NOMO-1 treated with DMSO at 0.1 percent for 48 hours (cell line): ENCODE measurements around the gene GAL3ST2.
"Not testable (repeated sequence)": the region's sequence is repeated elsewhere in the genome, so short reads cannot be mapped to it uniquely, and the experiment has no call there.

Experiments used
- DNase-seq: peaks from one replicate; lab custom pipeline; 2025; ENCODE audit not compliant: unreplicated experiment; lab: John Stamatoyannopoulos, UW

The GAL3ST2 gene

DNA sequence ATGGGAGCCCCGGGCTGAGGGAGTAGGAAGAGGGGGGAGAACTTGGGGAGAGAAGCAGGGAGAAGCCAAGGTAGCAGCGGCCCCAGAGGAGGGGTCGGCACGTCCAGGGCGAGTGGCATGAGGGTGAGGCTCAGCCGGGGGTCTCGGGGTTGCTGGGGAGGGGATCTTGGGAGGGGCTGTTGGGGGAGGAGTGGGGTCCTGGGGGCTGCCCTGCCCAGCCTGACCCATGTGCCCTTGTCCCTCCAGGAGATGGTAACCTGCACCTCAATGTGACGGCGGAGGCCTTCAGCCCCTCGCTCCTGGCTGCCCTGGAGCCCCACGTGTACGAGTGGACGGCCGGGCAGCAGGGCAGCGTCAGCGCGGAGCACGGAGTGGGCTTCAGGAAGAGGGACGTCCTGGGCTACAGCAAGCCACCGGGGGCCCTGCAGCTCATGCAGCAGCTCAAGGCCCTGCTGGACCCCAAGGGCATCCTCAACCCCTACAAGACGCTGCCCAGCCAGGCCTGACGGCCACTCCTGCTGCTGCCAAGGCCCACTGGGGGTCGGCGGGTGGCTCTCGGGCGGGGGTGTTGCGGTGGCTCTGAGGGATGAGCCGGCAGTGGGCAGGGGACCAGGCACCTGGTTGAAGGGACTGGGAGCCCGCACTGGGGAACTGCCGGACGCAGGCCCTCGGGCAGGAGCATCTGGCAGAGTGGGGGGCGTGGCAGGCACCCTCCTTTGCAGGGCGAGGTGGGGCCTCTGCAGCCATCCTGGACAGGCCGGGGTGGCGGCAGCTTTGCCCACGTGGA, 9.0 kb upstream of the GAL3ST2 start:
- DNase-seq: no peak

- no peak for DNase-seq
These were observed 8.3 kb upstream of the GAL3ST2 start for GRCh38 chr2:241768251-241768711.

DNA sequence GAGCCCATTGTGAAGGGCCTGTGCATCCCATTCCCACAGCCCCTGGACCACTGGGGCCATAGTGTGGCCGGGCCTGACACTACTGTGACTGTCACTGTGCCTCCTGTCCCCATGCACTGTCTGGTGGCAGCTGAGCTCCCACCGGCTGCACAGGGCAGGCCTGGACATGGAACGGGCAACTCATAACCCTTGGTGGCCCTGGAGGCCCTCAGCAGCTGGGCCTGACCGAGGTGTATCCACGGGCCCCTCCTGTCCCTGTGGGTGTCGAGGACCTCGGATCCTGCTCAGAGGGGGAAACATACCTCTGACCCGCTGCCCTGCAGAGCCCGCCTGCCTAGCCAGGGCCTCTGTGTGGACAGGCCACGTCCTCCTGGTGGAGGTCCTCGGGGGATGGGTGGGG, 7.8 kb upstream of the GAL3ST2 start:
- no peak for DNase-seq

- no peak for DNase-seq
These were observed 6.8 kb upstream of the GAL3ST2 start for GRCh38 chr2:241769819-241770184.

GRCh38 chr2:241770185-241770935, 6.3 kb upstream of the GAL3ST2 start:
- DNase-seq: no peak

DNA sequence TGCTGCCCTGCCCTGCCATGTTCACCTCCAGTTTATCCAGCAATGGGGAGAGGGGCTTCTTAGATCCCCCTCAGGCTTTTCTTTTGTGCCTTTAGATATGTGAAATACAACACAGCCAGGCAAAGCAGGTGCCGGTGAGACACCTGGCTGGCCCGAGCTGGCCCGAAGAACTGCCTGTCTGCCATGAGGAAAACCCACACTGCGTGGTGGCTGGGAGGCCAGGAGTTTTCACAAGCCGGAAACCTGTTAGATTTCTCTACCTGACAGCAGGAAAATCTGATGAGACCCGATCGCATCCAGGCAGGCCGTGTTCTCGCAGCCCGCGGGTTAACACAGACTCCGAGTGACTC, 5.7 kb upstream of the GAL3ST2 start:
- DNase-seq: no peak

DNA sequence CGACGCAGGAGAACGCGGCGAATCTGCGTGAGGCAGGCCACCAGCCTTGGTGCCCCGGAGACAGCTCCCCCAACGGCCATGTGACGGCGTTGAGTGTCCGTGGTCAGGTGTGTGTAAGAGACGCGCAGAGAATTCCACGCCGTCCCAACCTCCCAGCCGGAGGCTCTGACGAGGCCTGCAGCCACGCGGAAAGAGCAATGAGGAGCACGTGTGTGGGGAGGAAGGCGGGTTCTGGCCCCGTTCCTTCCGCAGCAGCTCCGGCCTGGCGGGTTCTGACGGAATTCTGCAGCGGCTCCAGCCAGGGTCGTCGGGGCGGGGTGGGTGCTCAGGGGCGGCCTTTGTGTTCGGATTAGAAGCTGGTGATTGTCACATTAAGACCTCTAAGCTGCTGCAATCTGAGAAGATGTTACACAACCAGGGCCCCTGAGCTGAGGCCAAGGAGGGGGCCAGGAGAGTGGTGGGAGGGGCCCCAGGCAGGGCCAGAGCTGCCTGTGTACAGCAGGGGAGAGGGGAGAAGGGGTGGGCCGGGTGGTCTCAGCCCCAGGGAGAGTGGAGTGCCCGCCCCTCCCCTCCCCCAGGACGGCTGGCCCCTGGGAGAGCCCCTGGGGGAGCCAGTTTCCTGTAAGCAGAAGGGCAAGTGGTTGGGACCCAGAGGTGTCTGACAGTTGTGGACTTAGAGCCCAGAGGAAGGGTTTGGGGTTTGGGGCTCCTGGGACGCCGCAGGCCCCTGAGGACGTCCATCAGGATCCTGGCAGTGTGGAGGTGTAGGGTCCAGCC, 5.1 kb upstream of the GAL3ST2 start:
- DNase-seq: peak; percentile 67

GRCh38 chr2:241772063-241772499, 4.5 kb upstream of the GAL3ST2 start:
- DNase-seq: peak; percentile 66

DNA sequence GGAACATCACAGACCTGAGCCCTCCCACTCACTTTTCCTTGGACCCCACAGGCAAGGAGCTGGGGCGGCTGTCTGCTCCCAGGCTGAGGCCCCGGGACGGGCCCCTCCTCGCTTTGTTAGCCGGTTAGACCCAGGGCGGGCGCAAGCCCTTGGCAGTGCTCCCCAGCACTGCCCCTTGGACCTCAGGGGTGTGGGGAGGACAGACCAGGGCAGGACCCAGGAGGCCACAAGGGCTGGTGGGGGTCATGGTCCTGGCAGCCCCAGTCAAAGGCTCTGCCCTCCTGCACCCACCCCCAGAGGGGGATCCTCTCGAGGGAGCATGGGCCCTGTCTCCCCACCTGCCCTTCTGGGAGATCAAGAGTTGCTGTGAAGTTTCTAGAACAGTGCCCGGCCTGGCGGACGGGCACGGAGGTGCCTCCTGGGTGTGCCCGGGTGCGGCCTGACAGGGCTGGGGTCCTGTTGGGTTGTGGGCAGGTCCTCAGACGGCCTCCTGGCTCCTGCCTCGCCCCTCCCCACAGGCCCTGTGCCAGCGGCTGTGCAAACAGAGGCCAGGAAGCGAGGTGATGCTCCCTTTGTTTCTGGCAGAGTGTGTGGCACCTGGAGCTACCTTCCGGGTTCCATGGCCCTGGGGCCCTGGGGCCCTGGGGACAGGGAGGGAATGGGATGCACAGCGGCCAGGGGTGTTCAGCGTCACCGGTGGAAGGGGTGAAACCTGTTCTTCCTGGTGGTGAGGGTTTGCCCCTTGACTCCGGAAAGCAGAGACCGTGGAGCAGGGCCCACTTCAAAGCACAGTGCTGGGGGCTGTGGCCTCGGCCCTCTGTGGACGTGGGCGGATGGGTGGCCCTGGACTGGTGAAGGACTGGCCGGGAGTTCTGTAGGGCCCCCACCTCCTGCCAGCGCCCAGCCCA, 2.9 kb upstream of the GAL3ST2 start:
- no peak for DNase-seq

GRCh38 chr2:241774419-241775222, 2.0 kb upstream of the GAL3ST2 start:
- DNase-seq: no peak

- DNase-seq: no peak
These were observed 1.1 kb upstream of the GAL3ST2 start for GRCh38 chr2:241775223-241776177.

DNA sequence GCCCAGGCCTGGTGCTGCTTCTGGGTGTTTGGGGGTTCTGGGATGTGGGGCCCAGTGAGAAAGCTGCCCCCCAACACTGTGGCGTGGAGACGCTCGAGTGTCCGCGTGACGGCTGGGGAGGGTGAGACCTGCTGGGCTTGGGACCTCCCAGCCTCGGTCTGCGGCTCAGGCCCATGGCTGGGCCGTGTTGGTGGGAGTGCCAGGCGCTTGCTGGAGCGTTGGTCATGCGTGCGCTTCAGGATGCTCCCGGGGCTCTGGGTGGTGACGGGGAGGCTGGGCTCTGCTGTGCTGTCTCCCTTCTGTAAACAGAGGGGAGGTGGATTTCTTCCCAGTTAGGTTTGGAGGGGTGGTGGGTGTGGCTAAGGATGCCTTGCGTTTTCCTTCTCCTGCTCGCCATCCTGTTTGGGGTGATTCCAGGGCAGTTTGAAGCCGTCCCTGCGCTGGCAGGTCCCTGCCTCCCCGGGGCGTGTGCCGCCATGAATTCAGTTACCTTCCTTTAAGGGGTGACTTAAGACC, 606 bp downstream of the GAL3ST2 start:
- no peak for DNase-seq

GRCh38 chr2:241777686-241778627, 1.3 kb downstream of the GAL3ST2 start:
- no peak for DNase-seq

DNA sequence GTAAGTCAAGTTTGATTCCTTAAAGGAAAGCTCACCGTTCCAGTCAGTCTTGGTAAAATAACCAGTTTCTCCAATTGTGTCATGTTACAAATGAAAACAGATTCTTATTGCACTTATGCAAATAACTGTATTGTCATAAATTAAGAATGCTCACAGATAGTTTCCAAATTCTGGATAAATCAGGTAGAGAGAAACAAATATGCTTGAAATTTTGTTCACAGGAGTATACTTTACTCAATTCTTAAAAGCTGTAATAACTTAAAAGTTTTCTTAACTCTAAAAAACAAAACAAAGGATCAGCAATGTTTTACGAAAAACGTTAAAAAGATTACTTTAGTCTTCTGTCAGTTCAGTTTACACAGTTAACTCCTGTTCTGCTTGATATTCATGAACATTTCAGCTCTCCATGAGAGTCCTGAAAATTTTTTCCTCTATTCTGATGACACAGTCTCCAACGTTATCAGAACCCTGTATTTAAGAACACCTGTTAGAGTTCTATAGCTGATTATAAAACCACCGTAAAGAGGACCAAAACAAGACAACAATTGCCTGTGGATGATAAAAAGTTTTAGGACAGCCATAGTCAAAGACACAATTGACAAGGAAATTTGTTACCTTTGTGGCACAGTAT, 4.4 kb downstream of the GAL3ST2 start:
- DNase-seq: no peak

GRCh38 chr2:241782053-241782452, 5.4 kb downstream of the GAL3ST2 start:
- not testable (repeated sequence) for DNase-seq

DNA sequence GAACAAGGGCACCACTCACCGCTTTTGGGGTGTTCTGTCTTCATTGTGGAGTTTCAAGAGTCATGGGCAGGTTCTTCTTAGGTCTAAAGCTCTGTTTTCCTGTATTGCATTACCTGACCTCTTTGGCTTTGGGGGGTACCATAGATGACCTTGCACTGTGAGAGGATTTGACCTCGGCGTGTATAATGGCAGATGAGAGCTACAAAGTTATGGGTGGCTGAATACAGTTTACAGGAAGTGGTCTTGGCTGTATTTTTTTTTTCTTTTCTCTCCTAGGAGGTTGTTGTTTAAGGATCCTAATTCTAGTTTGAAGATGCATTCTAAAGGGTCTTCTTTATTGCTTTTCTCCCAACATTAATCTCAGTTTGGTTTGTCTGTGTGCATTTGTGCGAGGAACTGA, 11.5 kb downstream of the GAL3ST2 start:
- DNase-seq: no peak

DNA sequence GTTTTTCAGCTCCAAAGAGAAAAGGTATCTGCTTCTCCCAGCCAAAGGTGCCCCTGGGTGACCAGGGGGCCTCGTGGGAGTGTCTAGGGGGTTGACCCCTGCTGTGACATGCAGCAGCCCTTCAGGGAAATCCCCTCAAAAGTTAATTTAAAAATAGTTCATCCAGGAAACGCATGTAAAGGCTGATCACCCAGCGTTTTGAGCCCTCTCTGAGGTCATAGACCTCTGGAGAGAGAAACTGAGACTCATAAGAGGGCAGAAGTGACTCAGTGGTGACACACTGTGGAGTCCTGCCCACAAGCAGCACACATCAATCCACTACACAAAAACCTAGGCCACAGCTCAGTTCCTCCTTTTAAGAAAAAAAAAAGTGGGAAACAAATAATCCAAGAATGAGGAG, 11.9 kb downstream of the GAL3ST2 start:
- DNase-seq: no peak
